Loucy (cell line): ENCODE results near the gene SPCS2.

Experiments
- CTCF ChIP-seq: fragments of 200-600 bp; sonication (generic); conservative IDR thresholded peaks from 2 replicates; pipeline ENCODE4 v1.5.1; 2014; ENCODE audit warnings: mild to moderate bottlenecking, antibody characterized with exemption, low read length
- EZH2phosphoT487 ChIP-seq: fragments of 200-600 bp; IDR thresholded peaks from 2 replicates; pipeline ENCODE4 v1.6.1; 2018; ENCODE audit warnings: antibody characterized with exemption, mild to moderate bottlenecking, moderate library complexity, borderline replicate concordance

DNA sequence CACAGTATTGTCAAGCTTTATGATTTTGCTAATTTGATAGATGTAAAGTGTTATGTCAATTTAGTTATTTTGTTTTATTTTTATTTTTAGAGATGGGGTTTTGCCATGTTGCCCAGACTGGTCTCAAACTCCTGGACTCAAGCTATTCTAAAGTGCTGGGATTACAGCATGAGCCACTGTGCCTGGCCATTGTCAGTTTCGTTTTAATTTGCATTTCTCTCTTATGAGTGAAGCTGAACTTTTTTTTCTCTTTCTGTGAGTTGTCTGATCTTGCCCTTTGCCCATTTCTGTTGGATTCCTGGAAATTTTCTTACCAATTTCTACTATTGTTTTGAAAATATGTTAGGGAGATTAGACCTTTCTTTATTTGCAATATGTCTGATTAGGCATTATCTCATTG lies 55.1 kb downstream of the SPCS2 start:
- no peak for TF ChIP-seq CTCF
- TF ChIP-seq EZH2phosphoT487, result no peak
